Measurements from ENCODE around the gene FZR1. TPM values are rescaled to one million over a fixed set of nuclear protein-coding genes. Genes with fewer than 3 reads are reported as not detected.

FZR1 gene
- total RNA-seq, 2 experiments from 2014 or later = 61.2 to 65.3 TPM

DNA sequence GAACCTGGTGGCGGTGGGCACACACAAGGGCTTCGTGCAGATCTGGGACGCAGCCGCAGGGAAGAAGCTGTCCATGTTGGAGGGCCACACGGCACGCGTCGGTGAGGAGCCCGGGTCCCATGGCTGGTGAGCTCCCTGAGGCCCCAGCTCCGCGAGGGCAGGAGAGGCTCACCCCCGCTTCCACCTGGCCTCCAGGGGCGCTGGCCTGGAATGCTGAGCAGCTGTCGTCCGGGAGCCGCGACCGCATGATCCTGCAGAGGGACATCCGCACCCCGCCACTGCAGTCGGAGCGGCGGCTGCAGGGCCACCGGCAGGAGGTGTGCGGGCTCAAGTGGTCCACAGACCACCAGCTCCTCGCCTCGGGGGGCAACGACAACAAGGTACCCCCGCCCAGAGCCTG is 25.6 kb downstream of the FZR1 start:
- Histone ChIP-seq H3K36me3 (ENCODE audit: insufficient read depth, low read length) (peaks cover 58% of the 10 kb centered on the region), H3K4me2 (ENCODE audit: low read length) (no peak overlapping the region), H3K9me3 (ENCODE audit: low read length) (no peaks in the 10 kb centered on the region), H3K4me1 (ENCODE audit: insufficient read depth, low read length, poor library complexity, severe bottlenecking) (no peaks in the 10 kb centered on the region), H3K9me2 (ENCODE audit: insufficient read depth, low read length) (no peaks in the 10 kb centered on the region), H2AFZ (ENCODE audit: low read length) (no peak overlapping the region), H3K27ac (ENCODE audit: low read depth, low read length, poor library complexity, severe bottlenecking) (no peak overlapping the region), H3K79me2 (ENCODE audit: insufficient read depth, low read depth, low read length) (no peaks in the 10 kb centered on the region), H3K4me3 (ENCODE audit: low read depth, low read length, poor library complexity, severe bottlenecking) (no peak overlapping the region), H4K20me1 (ENCODE audit: insufficient read depth, low read length) (no peaks in the 10 kb centered on the region)
- intact Hi-C loops (cut with micrococcal nuclease; ENCODE audit: unreplicated experiment) = no loop called here
- DNase-seq (ENCODE audit: low spot score) = no peak
- CTCF ChIA-PET (ENCODE audit: unreplicated experiment) = no interaction called here
- no TSS peak for BruUV-seq (replicated peaks)
- POLR2A ChIA-PET = no interaction called here
- TF ChIP-seq CTCF (conservative IDR thresholded peaks at IDR 0.05; ENCODE audit: low read length) (no peak), EZH2phosphoT487 (IDR thresholded peaks at IDR 0.05; ENCODE audit: borderline replicate concordance, low read depth, low read length) (no peak)

DNA sequence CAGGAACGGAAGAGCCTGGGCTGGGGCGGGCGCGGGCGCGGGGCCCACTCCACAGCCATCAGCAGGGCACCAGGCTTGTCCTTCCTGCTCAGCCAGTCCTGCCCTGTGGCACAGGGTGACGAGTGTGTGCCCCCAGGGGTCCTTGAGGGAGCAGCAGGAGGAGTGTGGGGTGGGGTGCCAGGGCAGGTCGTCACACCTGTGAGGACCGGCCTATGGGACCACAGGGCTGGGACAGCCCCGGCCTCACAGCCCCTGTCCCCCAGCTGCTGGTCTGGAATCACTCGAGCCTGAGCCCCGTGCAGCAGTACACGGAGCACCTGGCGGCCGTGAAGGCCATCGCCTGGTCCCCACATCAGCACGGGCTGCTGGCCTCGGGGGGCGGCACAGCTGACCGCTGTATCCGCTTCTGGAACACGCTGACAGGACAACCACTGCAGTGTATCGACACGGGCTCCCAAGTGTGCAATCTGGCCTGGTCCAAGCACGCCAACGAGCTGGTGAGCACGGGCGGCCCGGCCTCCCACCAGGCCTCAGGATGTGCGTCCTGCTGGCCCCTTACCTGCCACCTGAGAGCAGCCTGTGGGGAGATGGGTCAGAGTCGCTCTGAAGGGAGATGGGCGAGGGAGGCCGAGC is 26.2 kb downstream of the FZR1 start:
- no peaks in the 10 kb centered on the region for H4K20me1 ChIP-seq (ENCODE audit: insufficient read depth, low read length)
- no peaks in the 10 kb centered on the region for H3K9me3 ChIP-seq (ENCODE audit: low read length)
- BruUV-seq (replicated peaks) = no TSS peak
- no peak overlapping the region for H3K27ac ChIP-seq (ENCODE audit: low read depth, low read length, poor library complexity, severe bottlenecking)
- no peak for TF ChIP-seq EZH2phosphoT487 (IDR thresholded peaks at IDR 0.05; ENCODE audit: borderline replicate concordance, low read depth, low read length)
- H3K4me3 ChIP-seq (ENCODE audit: low read depth, low read length, poor library complexity, severe bottlenecking) = no peak overlapping the region
- no peak for DNase-seq (ENCODE audit: low spot score)
- H2AFZ ChIP-seq (ENCODE audit: low read length) = no peak overlapping the region
- no peaks in the 10 kb centered on the region for H3K9me2 ChIP-seq (ENCODE audit: insufficient read depth, low read length)
- CTCF ChIA-PET (ENCODE audit: unreplicated experiment) = no interaction called here
- peaks cover 56% of the 10 kb centered on the region for H3K36me3 ChIP-seq (ENCODE audit: insufficient read depth, low read length)
- POLR2A ChIA-PET = no interaction called here
- intact Hi-C loops (cut with micrococcal nuclease; ENCODE audit: unreplicated experiment) = no loop called here
- H3K4me1 ChIP-seq (ENCODE audit: insufficient read depth, low read length, poor library complexity, severe bottlenecking) = no peaks in the 10 kb centered on the region
- H3K79me2 ChIP-seq (ENCODE audit: insufficient read depth, low read depth, low read length) = no peaks in the 10 kb centered on the region
- H3K4me2 ChIP-seq (ENCODE audit: low read length) = no peak overlapping the region

DNA sequence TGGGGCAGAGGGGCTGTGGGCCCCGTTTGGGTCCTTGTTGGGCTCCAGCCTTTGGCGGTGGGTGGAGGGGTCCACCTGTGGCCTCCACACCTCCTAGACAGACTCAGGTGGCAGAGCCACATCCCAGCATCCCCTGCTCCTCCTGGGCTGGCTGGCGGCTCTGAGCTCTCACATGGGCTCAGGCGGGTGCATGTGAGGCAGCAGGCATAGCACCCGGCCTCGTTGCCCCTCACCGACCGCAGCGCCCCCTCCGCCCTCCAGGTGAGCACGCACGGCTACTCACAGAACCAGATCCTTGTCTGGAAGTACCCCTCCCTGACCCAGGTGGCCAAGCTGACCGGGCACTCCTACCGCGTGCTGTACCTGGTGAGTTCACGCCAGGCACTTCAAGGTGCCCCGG is 26.9 kb downstream of the FZR1 start:
- Histone ChIP-seq H3K79me2 (ENCODE audit: insufficient read depth, low read depth, low read length) (no peaks in the 10 kb centered on the region), H4K20me1 (ENCODE audit: insufficient read depth, low read length) (no peaks in the 10 kb centered on the region), H3K27ac (ENCODE audit: low read depth, low read length, poor library complexity, severe bottlenecking) (no peak overlapping the region), H3K9me3 (ENCODE audit: low read length) (no peaks in the 10 kb centered on the region), H3K4me1 (ENCODE audit: insufficient read depth, low read length, poor library complexity, severe bottlenecking) (no peaks in the 10 kb centered on the region), H3K36me3 (ENCODE audit: insufficient read depth, low read length) (peaks cover 62% of the 10 kb centered on the region), H3K9me2 (ENCODE audit: insufficient read depth, low read length) (no peaks in the 10 kb centered on the region), H2AFZ (ENCODE audit: low read length) (no peak overlapping the region), H3K4me3 (ENCODE audit: low read depth, low read length, poor library complexity, severe bottlenecking) (no peak overlapping the region), H3K4me2 (ENCODE audit: low read length) (no peak overlapping the region)
- intact Hi-C loops (cut with micrococcal nuclease; ENCODE audit: unreplicated experiment) = no loop called here
- TF ChIP-seq CTCF (conservative IDR thresholded peaks at IDR 0.05; ENCODE audit: low read length) (no peak), EZH2phosphoT487 (IDR thresholded peaks at IDR 0.05; ENCODE audit: borderline replicate concordance, low read depth, low read length) (no peak)
- DNase-seq (ENCODE audit: low spot score) = no peak
- ChIA-PET CTCF (ENCODE audit: unreplicated experiment) (no interaction called here), POLR2A (no interaction called here)
- BruUV-seq (replicated peaks) = no TSS peak

Data from OCI-LY7 (cell line).